Sigmoid colon (tissue), 4 donors: Measurements from ENCODE around the gene VSTM2L.

Source experiments
- CTCF ChIP-seq, 4 experiments: fragments of 450-650 bp in 3 of 4; fragments of 200-600 bp in 1 of 4; IDR thresholded peaks; one replicate each; pipeline ENCODE4 v1.5.1; 2016 to 2019; ENCODE audit warnings: antibody characterized with exemption in 4 of 4, mild to moderate bottlenecking in 3 of 4, moderate library complexity in 2 of 4
- POLR2AphosphoS5 ChIP-seq, 4 donors: sonication (generic); formaldehyde crosslinking; IDR thresholded peaks; one replicate each; pipeline ENCODE4 v1.6.1; 2017; ENCODE audit warnings: antibody characterized with exemption in 4 of 4

DNA sequence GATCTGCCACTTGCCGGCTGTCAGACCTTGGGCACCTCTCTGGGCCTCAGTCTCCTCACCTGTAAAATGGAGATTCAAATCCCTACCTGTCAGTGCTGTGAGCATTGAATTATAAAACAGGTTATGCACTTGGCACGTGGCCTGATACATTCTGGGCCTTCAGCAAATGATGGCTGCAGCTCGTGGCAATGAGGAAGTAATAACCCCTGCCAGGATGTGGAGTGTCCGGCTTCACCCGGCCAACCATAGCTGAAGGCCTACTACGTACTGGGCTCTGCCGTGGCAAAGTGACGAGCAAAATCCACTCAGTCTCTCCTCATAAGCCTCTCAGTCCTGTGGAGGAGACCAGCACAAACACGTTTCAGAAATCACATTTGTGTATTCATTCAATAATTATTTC lies 10.9 kb upstream of the VSTM2L start:
- TF ChIP-seq POLR2AphosphoS5 (IDR thresholded peaks at IDR 0.05) (no peak), CTCF (IDR thresholded peaks at IDR 0.05) (no peak)
